GM13976 (cell line): Measurements from ENCODE around the gene IL11.

ENCODE experiments used
- DNase-seq: peaks from one replicate; pipeline ENCODE4 v3.0.0; 2012; ENCODE audit warnings: low spot score
- CTCF ChIP-seq: IDR thresholded peaks from 2 replicates; pipeline ENCODE4 v1.5.1; 2012; ENCODE audit warnings: borderline replicate concordance, mild to moderate bottlenecking; ENCODE audit not compliant: insufficient read depth; ENCODE audit errors: extremely low read depth, missing control alignments, control extremely low read depth
- in situ Hi-C: fragments of 300-500 bp; cut with MboI; formaldehyde crosslinking; loops from one replicate; pipeline ENCODE4 v1.12.0; 2022; ENCODE audit warnings: low sequenced_read_pairs, mixed read lengths, inconsistent platforms; ENCODE audit not compliant: unreplicated experiment

The IL11 gene

DNA sequence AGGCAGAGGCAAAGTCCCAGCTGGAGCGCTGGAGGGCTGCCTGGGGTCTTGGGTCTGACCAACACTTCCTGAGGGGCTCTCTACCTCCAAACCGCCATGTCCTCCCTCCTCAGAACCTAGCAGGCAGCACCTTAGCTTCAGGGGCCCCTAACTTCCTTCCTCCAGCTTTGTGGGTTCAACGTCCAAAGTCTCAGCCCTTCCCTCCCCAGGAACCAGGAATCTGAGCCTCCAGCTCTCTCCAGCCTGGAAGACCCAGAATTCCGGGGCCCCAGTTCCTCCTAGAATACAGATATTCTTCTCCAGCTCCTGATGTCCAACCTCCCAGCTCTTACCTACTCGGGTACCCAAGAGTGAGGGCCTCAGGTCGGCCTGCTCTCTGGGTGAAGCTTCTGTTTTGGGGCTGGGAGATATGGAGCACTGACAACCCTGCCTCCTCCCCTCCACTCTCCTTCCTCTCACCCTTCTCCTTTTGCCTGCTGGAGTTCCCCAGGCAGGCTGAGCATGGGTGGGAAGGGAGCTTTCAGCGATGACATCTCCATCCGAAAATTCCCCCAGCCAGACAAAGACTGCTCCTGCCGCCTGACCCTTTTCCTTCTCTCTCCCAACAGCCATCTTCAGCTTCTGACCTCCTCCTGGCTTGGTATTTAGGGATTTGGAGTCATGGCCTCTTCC lies 48.7 kb downstream of the IL11 start:
- in situ Hi-C loops, result no loop called here
- no peak for TF ChIP-seq CTCF
- no peak for DNase-seq

GRCh38 chr19:55320844-55321419 lies 49.3 kb downstream of the IL11 start:
- in situ Hi-C loops, result no loop called here
- DNase-seq, result no peak
- no peak for TF ChIP-seq CTCF

GRCh38 chr19:55319785-55320184 lies 50.5 kb downstream of the IL11 start:
- in situ Hi-C loops, result no loop called here
- no peak for DNase-seq
- TF ChIP-seq CTCF, result no peak

GRCh38 chr19:55316646-55317045 lies 53.6 kb downstream of the IL11 start:
- in situ Hi-C loops, result no loop called here
- no peak for TF ChIP-seq CTCF
- DNase-seq, result no peak

DNA sequence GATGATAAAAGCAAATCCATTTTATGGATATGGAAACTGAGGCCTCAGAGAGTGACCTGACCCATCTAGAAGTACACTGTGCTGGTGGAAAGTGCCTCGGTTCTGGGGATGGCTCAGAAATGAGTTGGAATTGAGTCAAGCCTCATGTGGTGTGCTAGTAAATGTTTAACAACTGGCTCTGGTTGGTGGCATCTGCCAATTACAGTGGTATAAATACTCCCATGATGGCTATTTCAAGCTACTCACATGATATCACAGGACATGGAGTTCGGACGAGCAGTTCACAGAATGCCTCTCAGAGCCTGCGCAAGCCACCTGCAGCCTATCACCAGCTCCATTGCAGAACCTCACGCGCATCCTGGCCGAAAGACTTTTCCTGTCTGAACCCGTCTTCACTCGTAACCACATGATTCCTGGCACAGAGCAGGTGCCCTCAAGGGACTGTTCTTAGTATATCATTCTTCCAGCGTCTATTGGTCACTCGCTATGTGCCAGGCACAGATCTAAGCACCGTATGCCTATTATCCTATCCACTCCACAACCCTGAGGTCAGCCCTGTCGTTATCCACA lies 54.2 kb downstream of the IL11 start:
- in situ Hi-C loops, result no loop called here
- DNase-seq, result no peak
- TF ChIP-seq CTCF, result no peak

GRCh38 chr19:55314396-55314795 lies 55.9 kb downstream of the IL11 start:
- in situ Hi-C loops, result no loop called here
- no peak for TF ChIP-seq CTCF
- no peak for DNase-seq
